GM11168 (cell line): ENCODE measurements around the gene ITGB2.

Experiments
- in situ Hi-C: fragments of 300-500 bp; cut with MboI; formaldehyde crosslinking; loops from one replicate; pipeline ENCODE4 v1.12.0; 2022; ENCODE audit warnings: low sequenced_read_pairs; ENCODE audit not compliant: unreplicated experiment

Gene ITGB2

DNA sequence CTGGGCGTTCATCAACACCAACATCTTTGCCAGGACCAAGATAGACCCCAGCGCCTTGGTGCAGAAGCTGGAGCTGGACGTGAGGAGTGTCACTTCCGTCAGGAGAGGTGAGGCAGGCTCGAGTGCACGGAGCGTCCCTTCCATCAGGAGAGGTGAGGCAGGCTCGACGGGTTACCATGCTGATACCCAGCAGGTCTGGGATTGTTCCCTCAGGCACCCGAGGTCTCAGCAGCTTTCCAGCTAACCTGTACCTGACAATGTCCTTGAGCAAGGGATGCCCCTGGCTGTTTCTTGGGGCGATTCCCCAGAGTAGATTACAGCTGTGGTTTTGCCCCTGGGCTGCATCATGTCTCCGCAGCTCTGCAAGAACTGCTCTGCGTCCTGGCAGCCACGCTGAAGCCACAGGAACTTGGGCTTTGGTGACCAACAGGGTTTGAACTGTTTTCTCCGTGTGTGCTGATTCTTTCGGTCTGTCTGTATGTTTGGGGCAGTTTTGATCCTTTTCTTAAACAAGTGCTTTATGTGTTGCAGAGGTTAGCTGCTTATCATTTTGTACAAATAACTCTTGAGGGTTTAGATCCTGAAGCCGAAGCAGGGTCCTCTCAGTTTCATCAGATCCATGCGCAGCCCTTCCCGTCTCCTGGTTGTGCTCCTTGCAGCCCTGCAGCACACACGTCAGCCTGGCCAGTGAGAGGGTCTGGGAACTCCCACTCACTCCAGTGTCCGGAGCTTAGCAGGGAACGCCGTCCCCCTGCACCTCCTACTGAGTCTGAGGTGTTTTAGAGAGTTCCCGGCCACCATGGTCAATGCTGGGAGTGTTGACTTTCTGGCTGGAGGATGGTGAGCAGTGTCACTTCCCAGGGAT, 23.2 kb upstream of the ITGB2 start:
- in situ Hi-C loops = no loop called here

DNA sequence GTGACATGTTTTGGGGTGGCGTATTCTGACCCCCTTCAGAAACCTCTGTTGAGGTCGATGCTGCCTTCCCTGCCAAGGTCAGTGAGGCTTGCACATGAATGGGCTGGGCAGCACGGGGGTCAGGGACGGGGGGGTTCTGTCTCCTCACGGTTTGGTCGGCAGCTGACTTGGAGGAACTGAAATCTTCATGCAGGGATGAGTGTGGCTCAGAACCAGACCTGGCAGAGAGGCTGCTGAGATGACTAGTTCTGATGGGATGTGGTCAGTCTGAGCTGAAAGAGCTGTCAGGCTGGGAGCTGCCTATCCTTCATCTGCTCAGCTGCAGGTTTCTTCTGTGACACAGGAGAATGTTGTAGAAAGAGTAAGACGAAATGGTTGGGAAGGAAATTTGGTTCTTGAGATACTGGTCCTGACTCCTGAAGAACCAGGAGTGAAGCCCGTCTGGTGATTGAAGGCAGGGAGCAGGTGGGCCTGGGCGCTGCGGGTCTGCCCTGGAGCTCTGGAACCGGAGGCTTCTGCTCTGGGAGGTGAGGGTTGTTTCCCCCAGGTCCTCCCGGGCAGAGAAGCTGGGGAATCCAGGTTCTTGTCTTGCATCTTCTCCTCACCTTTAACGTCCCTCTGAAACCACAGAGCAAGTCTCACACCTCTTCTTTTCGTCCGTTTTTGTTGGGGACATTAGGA, 22.4 kb upstream of the ITGB2 start:
- in situ Hi-C loops = no loop called here

DNA sequence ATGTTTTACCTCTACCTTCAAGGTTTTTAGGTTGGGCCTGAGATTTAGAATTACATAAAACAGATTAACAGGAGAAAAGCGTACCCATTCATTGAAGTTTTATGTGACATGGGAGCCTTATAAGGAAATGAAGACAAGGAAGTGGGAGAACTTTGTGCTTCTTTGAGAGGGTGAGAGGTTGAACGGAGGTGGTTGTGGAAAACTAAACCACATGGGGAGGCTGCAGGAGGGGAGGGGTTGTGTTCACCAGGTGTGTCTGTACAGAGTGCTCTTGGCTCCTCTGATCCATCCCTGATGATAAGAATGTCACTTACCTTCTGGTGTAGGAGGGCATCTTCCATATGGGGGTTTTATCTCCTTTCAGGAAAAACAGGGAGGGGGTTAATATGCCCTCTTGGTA, 21.9 kb upstream of the ITGB2 start:
- in situ Hi-C loops = no loop called here

DNA sequence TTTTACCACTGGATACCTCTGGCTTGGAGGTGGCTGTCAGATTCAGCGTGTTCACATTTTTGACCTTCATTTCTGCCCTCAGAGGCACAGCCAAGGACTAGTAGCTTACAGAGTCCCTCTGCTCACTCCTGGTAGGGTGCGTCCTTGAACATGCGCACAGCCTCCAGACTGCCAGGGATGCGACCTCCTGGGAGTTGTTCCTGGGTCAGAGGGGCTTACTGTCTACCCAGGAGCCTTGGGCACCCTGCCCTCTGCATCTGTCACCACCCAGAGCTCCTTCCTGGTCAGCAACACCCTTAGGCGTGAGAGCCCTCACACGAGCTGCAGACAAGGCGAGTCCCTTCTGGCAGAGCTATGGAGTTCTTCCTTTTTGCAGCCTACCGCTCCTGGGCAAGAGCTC, 20.9 kb upstream of the ITGB2 start:
- in situ Hi-C loops = no loop called here

DNA sequence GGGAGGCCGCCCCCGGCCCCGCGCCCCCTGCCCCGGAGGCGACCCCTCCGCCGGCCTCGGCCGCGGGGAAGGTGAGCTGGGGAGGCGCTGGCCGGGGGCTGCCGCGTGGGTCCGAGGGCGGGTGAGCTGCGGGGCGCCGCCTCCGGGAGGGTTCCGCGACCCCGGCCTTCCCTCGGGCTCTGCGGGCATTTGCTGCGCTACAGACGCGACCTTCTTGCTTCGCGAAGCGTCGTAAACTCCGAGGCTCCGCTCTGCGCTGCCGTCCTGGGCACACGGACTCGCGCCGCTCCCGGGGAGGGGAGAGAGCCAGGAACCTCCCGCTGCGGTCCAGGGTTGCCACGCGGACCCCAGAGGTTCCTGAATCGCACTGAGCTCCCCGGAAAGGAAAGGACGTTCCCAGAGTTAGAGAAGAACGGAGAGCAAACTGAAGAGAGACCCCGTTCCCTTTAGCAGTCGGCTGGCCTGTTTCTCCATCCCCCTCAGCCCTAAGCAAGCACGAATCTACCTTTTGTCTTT, 19.5 kb upstream of the ITGB2 start:
- in situ Hi-C loops = no loop called here

DNA sequence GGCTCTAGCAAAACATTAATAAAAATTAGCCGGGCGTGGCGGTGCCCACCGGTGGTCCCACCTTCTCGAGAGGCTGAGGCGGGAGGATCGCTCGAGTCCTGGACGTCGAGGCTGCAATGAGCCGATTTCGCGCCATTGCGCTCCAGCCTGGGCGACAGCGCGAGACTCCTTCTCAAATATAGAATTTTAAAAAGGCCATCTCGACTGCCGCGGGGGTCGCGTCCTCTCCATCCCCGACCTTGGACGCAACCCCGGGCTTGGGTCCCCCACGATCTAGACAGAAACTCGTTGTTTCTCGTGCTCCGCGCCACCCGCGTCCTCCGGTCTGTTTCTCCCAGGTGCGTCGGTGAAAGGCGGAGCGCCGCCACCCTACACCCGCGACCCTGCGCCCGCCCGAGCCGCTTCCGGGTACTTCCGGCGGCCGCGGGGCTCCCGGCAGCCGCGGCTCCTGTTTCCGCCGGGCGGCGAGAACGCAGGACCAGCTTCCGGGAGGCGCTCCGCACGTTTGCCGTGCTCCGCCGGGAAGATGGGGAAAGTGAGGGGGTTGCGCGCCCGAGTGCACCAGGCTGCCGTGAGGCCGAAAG, 18.9 kb upstream of the ITGB2 start, which contains the start of gene SLX9:
SLX9 (plus strand) TSS at position 498 of the 584 bp plus-strand sequence; CDS start at position 527, 29 bp downstream.
- in situ Hi-C loops = no loop called here

DNA sequence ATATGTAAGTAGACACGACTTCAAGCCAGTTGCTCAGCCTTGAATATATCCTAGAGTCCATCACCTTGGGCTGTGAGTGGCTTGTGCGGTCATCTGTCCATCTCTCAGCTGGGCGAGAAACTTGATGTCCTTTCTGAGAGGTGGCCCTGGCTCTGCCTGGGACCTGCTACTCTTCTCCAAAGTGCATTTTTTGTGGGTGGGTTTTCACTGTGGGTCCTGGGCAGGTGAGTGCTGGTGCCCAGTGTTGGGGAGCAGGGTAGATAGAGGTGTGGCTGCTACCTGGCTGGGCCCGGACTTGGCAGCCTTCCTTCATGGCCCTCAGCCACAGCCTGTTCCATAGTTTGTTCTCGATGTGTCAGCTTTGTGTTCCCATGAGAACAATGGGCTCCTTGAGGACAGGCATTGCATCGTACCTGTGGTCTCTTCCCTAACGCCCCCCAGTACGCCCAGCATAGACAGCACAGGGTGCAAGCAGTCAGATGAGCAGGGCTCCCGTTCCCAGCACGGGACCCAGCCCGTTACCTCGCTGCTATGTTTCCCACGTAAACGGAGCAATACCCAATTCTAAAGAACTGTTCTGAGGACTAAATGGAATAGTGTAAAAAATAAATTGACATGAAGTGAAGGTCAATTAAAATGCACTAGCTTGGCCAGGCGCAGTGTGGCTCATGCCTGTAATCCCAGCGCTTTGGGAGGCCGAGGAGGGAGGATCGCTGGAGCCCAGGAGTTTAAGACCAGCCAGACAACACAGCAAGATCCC, 18.3 kb upstream of the ITGB2 start:
- in situ Hi-C loops = no loop called here

DNA sequence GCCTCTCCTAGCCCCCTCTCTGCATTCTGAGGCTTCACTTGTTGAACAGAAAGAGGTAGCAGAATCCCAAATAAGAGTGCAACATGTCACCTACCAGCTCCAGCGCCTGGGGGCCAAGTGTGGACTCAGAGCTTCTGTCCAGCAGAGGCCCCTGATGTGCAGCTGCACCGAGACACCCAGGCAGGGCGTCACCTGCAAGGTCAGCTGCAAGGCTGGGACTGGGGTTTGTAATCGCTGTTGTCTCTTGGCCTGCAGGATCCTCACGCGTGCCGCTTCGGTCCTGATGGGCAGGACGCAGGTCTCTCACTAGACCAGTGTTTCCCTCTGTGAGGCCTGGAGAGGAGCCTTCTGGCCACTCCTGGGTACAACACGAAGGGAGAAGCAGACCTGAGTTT, 14.8 kb upstream of the ITGB2 start:
- in situ Hi-C loops = no loop called here

DNA sequence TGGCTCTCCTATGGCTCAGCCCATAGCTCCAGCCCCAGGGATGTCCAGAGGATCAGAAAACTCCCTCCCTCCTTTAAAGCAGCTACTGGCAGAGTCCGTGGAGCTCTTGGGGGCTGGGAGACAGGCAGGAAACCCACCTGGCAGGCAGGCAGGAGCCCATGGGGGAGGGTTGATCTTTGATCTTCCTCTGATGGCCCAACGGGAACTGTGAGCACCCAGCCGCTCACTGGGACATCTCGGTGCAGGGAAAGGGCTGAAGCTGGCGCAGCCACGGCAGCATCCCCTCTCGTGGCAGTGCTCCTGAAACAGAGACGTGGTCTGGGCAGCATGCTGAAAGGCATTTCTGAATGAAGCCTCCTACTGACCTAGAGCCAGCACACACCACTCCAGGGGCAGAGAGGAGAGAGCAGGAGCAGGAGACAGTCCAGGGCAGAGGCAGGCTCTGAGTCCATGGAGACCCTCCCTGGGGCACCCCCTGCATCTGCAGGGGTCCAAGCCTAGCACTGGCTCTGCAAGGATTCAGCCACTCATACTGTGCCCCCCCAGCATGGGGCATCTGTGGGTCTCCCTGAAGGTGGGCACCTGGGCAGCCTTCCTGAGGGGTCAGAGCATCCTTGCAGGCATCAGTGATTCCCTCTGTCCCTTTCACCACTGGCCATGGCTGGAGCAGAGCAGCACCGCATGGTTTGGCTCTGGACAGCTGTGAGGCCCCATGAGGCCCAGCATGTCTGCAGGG, 14.3 kb upstream of the ITGB2 start:
- in situ Hi-C loops = no loop called here

DNA sequence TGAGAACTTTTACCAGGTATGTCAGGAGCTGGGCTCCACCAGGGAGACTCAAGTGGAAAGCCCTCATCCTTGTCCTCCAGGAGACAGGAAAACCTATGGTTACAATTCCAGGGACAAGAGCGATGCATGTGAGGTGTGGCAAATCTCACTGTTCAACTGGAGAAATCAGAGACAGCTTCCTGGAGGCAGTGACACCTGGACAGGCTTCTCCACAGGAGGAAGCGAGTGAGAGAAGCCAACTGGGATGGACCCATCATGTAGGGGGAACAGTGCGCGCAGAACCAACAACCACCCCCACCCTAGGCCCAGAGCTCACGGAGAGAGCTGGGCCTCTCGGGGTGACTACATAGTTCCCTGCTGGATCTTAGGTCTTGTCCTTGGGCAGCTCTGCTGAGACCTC, 13.6 kb upstream of the ITGB2 start:
- in situ Hi-C loops = no loop called here

DNA sequence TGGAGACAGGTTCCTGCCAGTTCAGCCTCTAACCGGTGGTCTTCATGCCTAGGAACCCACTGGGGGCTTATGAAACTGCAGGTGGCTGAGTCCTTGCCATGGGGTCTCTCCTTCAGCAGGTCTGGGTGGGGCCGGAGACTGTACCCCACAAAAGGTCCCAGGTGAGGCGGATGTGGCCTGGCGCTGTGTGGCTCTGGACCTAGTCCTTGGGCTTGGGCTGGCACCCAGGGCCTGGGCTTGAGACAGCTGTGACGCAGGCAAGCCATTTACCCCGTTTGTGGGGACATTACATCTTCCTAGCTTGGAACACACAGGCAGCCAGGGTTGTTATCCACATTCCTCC, 13.2 kb upstream of the ITGB2 start:
- in situ Hi-C loops = no loop called here

DNA sequence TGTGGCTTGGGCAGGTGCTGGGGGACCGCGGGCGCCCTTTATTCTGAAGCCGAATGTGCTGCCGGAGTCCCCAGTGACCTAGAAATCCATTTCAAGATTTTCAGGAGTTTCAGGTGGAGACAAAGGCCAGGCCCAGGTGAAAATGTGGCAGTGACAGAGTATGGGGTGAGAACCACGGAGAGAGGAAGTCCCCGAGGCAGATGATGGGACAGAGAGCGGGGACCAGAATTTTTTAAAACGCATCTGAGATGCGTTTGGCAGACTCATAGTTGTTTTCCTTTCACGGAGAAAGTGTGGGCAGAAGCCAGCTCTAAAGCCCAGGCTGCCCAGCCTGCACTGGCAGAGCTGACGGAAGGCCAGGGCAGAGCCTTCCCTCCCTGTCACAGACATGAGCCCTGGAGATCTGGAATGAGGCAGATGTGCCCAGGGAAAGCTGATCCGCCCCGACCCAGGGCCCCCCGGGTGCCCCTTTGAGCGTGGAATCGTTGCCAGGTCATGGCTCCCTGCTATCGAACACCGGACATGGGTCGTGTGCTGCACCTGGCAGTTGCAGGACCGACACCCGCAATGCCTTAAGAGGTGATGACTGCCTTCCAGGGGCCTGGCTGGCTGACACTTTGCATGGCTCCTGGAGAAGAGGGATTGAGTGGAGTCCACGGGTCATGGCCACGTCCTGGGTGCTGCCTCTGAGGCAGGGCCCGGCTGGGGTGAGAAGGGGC, 12.7 kb upstream of the ITGB2 start:
- in situ Hi-C loops = no loop called here

DNA sequence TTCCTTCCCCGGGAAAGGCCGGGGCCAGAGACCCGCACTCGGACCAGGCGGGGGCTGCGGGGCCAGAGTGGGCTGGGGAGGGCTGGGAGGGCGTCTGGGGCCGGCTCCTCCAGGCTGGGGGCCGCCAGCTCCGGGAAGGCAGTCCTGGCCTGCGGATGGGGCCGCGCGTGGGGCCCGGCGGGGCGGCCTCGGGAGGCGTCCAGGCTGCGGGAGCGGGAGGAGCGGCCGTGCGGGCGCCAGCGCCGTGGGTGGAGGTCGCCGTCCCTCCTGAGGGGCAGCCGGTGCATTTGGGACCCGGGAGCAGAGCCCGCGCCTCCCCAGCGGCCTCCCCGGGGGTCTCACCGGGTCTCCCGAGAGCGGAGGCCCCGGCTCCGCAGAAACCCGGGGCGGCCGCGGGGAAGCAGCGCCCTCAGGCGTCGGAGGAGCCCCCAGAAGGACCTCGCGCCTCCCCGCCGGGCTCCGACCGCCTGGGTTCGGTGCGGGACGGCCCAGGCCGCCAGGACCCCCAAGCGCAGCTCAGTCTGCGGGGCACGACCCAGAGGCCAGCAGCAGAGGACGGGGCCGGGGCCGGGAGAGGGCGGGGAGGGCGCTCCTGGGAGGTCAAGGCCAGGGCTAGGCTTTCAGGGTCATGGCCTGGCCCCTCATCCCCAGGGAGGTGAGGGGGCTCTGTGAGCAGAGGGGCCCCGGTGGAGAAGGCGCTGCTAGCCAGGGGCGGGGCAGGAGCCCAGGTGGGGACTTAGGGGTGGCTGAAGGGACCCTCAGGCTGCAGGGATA, 11.9 kb upstream of the ITGB2 start:
- in situ Hi-C loops = no loop called here

DNA sequence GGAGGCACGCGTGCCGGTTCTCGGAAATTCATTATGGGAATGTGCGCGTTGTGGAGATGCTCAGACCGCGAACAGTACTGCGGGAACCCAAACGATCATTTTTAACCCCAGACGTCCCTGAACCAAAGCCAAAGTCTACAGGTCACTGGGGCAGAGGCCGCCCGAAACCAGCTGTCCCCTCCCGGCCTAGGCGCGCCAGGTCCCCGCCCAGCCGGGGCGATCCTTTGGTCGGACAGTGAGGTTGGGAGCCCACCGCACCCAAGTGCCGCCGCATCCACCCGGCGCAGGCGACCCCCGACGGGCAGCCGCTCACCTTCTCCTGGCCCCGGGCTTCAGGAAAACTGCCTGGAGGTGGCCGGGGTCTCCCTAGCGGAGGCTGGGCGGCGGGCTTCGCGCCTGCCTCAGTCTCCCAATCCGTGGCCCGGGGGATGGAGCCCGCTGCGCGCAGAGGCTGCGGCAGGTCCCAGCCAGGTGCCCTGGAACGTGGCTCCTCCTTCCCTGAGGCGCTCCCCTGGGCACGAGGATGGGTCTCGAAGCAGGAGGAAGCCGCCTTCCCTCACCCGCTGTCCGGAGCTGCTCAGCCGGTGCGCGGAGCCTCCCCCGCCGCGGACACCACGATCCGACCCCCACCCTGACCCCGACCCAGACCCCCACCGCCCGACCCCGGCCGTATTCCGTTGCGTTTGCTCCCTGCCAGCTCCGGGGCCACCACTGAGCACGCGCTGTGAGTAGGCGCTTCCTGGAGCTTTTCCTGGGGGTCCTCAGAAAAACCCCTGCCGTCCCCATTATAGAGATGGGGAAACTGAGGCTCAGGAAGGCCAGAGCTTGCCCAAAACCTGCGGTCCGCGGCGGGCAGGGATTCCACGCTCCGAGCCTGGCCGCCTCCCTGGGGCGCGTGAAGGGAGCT, 11.1 kb upstream of the ITGB2 start:
- in situ Hi-C loops = no loop called here

DNA sequence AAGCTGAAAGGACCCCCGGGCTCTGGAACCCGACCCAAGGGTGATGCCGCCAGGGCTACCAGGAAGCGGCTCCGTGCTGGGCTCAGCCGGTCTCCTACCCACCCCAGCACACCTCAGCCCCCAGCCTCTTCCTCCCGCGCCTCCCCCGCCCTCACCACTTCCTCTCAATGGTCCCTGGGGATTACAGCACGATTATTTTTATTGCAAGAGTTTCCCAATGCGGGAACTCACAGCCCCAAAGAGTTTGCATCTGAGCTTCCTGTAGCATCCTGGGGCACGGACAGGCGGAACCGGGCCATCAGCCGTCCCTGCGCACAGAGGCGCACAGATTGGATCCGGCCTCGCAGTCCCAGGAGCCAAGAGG, 10.4 kb upstream of the ITGB2 start:
- in situ Hi-C loops = no loop called here

DNA sequence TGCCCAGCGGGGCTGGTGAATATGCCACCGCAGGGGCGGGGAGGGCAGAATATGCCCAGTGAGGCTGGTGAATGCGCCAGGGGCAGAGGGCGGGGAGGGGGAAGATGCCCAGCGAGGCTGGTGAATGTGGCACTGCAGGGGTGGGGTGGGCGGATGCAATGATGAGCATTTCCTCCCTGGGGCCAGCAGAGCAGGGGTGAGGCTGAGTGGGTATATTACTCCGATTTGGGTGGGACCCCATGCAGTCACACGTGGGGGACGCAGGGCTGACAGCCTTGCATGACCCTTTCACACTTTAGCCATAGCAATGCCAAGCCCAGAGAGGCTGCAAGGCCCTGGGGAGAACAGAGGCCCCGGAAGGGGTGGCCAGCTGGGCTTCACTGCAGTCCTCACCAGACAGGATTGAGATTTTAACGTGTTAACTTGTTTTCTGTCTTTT, 9.9 kb upstream of the ITGB2 start:
- in situ Hi-C loops = no loop called here

DNA sequence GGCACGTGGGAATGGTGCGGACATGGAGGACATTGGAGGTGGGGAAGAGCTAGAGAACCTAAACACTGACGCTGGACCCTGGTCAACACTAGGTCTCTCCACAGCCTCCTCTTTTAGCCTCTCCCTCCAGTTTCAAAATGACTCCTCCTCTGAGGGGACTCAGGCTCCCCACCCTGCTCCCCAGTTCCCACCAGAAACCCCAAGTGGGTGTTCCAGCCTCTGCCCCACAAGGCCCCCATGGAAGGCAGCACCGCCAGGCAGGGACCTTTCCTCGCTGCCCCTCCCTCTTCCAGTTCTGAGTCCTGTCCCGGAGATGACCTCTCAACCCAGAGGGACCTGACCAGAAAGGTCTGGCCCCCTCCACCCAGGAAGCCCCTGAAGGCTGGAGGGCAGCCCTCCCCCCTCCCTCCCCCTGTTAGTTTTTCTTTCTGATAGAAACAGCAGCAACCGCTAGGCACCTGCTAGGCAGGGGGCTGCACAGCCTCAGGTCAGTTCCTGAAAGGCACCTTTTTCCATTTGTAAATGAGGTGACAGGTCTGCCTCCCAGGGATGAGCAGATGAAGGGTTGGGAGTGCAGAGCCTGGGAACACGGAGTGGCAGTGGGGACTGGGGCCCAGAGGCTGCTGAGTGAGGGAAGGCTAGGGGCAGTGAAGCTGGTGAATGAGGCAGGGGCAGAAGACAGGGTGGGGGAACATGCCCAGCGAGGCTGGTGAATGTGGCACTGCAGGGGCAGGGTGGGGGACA, 9.3 kb upstream of the ITGB2 start:
- in situ Hi-C loops = no loop called here
